Myometrial cell (primary cell): ENCODE data around the gene PHTF2. TPM values are rescaled to one million over a fixed set of nuclear protein-coding genes. Genes with fewer than 3 reads are reported as not detected.

ENCODE experiments used
- total RNA-seq: library from RNA; depleted of rRNA; stranded (reverse); fragments of >200 nt; gene quantifications from 2 replicates; pipeline ENCODE4 v1.2.3, GENCODE V29; 2015

Gene PHTF2
- total RNA-seq: 53.5 and 63.1 TPM in 2 replicates

GRCh38 chr7:77798394-77799077, at the start of gene PHTF2, which contains the start of gene TMEM60:
PHTF2 (plus strand) TSS chr7:77798773.
TMEM60 (minus strand) TSS chr7:77798434; CDS start chr7:77794373, 4,061 bp downstream.

Other genes with a start within 250 kb of the PHTF2 start
- gene RSBN1L, start 102.3 kb upstream of the PHTF2 start, total RNA-seq: 4.9 and 7.8 TPM in 2 replicates
- gene TMEM60, start 339 bp upstream of the PHTF2 start, total RNA-seq: 28.8 and 37.7 TPM in 2 replicates